GM06990 (cell line): ENCODE data around the gene MSANTD2.

Experiments used
- DNase-seq: peaks from one replicate; pipeline ENCODE4 v3.0.0-alpha.2; 2011; ENCODE audit not compliant: insufficient read length; ENCODE audit errors: extremely low read depth
- H3K27me3 ChIP-seq: replicated peaks from 2 replicates; pipeline ENCODE4 v1.6.0; 2011; ENCODE audit warnings: low read length; ENCODE audit not compliant: control insufficient read depth, insufficient read depth
- H3K36me3 ChIP-seq: 2 replicates; pipeline ENCODE4 v1.5.1; 2011; ENCODE audit warnings: low read length; ENCODE audit not compliant: control insufficient read depth, insufficient read depth
- H3K4me3 ChIP-seq: replicated peaks from 2 replicates; pipeline ENCODE4 v1.5.1; 2011; ENCODE audit warnings: low read depth, mild to moderate bottlenecking, control low read depth, low read length
- CTCF ChIP-seq: IDR thresholded peaks from 2 replicates; pipeline ENCODE4 v1.5.1; 2011; ENCODE audit warnings: low read length, control low read depth, mild to moderate bottlenecking, inconsistent platforms; ENCODE audit not compliant: insufficient read depth, poor library complexity, severe bottlenecking

The MSANTD2 gene

GRCh38 chr11:124753205-124753604 lies 47.0 kb downstream of the MSANTD2 start:
- DNase-seq = no peak
- TF ChIP-seq CTCF = no peak
- H3K36me3 ChIP-seq = peaks cover 4% of the 10 kb centered on the region; the same call in 1 of the 2 replicates
- H3K27me3 ChIP-seq = no peaks in the 10 kb centered on the region
- H3K4me3 ChIP-seq = no peak overlapping the region

- H3K27me3 ChIP-seq = no peaks in the 10 kb centered on the region
- H3K4me3 ChIP-seq = no peak overlapping the region
- no peak for DNase-seq
- peaks cover 4% of the 10 kb centered on the region; the same call in 1 of the 2 replicates for H3K36me3 ChIP-seq
- TF ChIP-seq CTCF = no peak
Measured at GRCh38 chr11:124752471-124753102, 47.6 kb downstream of the MSANTD2 start.

GRCh38 chr11:124751741-124752470 lies 48.3 kb downstream of the MSANTD2 start, which contains the start of gene VSIG2:
VSIG2 (minus strand) TSS chr11:124752255; CDS start chr11:124752137, 118 bp downstream.
- DNase-seq = no peak
- H3K27me3 ChIP-seq = no peaks in the 10 kb centered on the region
- TF ChIP-seq CTCF = no peak
- peaks cover 4% of the 10 kb centered on the region; the same call in 1 of the 2 replicates for H3K36me3 ChIP-seq
- H3K4me3 ChIP-seq = no peak within 1 kb of the TSS

- no peak for DNase-seq
- Histone ChIP-seq H3K27me3 (no peaks in the 10 kb centered on the region), H3K36me3 (peaks cover 4% of the 10 kb centered on the region; the same call in 1 of the 2 replicates), H3K4me3 (no peak overlapping the region)
- TF ChIP-seq CTCF = no peak
Measured at GRCh38 chr11:124751391-124751740, 48.8 kb downstream of the MSANTD2 start.

- DNase-seq = no peak
- Histone ChIP-seq H3K27me3 (no peaks in the 10 kb centered on the region), H3K4me3 (no peak overlapping the region), H3K36me3 (peaks cover 2% of the 10 kb centered on the region; the same call in 1 of the 2 replicates)
- no peak for TF ChIP-seq CTCF
Measured at GRCh38 chr11:124749912-124750311, 50.3 kb downstream of the MSANTD2 start.
